Bronchial epithelial cell (primary cell): ENCODE measurements around the gene SAMD10. TPM values are rescaled to one million over a fixed set of nuclear protein-coding genes. Genes with fewer than 3 reads are reported as not detected.

ENCODE experiments used
- DNase-seq: peaks from one replicate; pipeline ENCODE4 v3.0.0-alpha.2; 2010; ENCODE audit warnings: low read depth
- FAIRE-seq: peaks from 2 replicates; lab custom pipeline; 2011; peaks lifted over from hg19 to GRCh38; lab: Jason Lieb, UNC
- H3K27me3 ChIP-seq: 2 replicates; pipeline ENCODE4 v1.5.1; 2011; ENCODE audit warnings: low read length; ENCODE audit not compliant: control insufficient read depth, insufficient read depth
- H3K36me3 ChIP-seq: 2 replicates; pipeline ENCODE4 v1.5.1; 2011; ENCODE audit warnings: low read length; ENCODE audit not compliant: control insufficient read depth, insufficient read depth
- H3K4me3 ChIP-seq: 2 replicates; pipeline ENCODE4 v1.5.1; 2011; ENCODE audit warnings: mild to moderate bottlenecking, low read depth, low read length, control low read depth
- total RNA-seq: library from RNA; depleted of rRNA; stranded (reverse); fragments of >200 nt; gene quantifications from 2 replicates; pipeline ENCODE4 v1.2.1, GENCODE V29; 2014
- TF ChIP-seq, protein P1 (sequence below): IDR thresholded peaks from 2 replicates; pipeline ENCODE4 v1.5.1; 2011; ENCODE audit warnings: mild to moderate bottlenecking, moderate library complexity, low read length, control low read depth, inconsistent platforms; ENCODE audit not compliant: insufficient read depth, severe bottlenecking

Gene SAMD10
- total RNA-seq, 1 donor from 2014 or later: 1.1 TPM

DNA sequence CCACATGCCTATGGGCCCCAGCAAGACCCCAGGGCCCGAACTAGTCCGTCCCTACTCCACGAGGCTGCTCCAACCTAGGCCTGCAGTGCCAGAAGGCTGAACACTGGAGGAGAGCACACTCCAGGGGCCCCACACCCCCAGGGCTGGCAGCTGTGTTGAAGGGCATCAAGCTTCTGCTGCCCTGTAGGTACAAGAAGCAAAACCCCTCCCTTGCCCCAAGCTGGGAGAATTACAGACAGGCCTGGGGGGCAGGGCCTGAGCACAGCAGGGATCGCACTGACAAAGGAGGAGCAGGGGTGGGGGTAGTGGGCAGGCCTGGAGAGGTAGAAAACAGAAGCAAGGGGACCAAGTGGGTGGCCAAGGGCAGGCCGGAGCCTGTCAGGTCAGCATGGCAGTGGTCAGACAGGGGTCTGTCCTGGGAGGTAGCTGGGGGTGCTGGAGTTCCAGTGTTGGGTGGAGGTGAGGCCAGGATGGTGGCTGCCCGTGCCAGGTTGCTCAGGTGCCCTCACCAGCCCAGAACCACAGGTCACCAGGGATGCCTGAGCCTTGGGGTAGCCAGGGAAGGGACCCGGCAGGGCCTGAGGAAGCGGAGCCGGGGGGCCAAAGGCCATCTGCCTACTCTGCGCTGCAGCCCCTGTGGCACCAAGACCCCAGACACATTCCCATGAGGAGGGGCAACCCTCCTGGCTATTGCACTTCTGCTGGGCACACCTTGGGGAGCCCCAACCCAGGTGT lies 20.3 kb downstream of the SAMD10 start:
- Histone ChIP-seq H3K27me3 (no peaks in the 10 kb centered on the region), H3K4me3 (no peak overlapping the region), H3K36me3 (peaks cover 22% of the 10 kb centered on the region)
- DNase-seq: no peak
- TF ChIP-seq, protein P1, sequence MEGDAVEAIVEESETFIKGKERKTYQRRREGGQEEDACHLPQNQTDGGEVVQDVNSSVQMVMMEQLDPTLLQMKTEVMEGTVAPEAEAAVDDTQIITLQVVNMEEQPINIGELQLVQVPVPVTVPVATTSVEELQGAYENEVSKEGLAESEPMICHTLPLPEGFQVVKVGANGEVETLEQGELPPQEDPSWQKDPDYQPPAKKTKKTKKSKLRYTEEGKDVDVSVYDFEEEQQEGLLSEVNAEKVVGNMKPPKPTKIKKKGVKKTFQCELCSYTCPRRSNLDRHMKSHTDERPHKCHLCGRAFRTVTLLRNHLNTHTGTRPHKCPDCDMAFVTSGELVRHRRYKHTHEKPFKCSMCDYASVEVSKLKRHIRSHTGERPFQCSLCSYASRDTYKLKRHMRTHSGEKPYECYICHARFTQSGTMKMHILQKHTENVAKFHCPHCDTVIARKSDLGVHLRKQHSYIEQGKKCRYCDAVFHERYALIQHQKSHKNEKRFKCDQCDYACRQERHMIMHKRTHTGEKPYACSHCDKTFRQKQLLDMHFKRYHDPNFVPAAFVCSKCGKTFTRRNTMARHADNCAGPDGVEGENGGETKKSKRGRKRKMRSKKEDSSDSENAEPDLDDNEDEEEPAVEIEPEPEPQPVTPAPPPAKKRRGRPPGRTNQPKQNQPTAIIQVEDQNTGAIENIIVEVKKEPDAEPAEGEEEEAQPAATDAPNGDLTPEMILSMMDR: no peak
- no peak for FAIRE-seq

DNA sequence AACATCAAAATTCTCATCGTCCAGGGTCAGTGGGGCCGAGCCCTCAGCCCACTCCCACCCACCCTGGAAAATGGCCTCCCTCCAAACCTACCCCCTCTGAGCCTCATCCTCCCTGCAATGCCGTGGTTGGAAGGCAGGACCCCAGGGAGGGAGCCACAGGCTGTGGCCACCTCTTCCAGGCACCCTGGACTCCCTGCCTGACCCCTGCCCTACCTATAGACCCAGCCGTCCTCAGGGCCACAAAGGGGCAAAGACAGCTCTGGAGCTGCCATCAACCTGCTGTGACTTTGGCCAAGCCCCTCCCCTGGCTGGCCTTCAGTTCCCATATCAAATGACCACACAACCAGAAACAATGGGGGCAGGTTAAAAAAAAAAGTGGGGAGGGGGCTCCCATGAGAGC lies 21.0 kb downstream of the SAMD10 start:
- H3K4me3 ChIP-seq: no peak overlapping the region
- TF ChIP-seq, protein P1: no peak
- no peak for DNase-seq
- no peak for FAIRE-seq
- no peaks in the 10 kb centered on the region for H3K27me3 ChIP-seq
- H3K36me3 ChIP-seq: peaks cover 18% of the 10 kb centered on the region

DNA sequence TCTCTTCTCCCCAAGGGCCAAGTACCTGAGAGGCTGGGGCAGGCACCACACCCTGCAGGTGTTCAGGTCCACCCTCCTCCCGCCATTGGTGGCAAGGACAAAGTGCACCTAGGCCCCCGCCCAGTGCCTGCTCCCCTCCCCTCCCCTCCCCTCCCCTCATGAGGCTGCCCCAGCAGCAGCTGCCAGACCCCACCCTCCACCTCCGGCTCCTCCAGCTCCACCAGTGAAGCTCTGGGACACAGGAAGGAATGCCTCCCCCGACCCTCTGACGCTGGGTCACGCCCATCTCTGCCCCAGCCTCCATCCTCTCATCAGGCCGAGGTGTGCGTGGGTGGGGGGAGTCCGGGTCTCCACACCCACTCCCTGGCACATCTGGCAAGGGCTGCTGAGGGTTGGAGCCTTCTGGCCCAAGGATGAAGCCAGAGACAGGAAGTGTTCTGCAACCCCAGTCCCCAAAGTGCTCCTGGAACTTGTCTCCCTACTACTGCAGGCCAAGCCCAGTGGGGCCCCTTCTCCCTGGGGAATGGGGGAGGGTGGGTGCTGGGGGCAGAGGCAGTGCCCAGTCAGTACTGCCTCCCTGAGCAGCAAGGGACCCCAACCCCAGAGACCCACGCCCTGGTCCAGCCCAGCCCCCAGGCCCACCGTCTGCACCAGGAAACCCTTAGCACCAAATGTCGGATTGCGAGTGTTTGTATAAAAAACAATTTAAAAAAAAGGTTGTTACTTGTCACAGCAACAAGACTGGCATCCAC lies 21.6 kb downstream of the SAMD10 start:
- Histone ChIP-seq H3K4me3 (peak overlapping the region; percentile 53), H3K36me3 (peaks cover 12% of the 10 kb centered on the region), H3K27me3 (no peaks in the 10 kb centered on the region)
- DNase-seq: peak; percentile 59
- no peak for FAIRE-seq
- TF ChIP-seq, protein P1: no peak

DNA sequence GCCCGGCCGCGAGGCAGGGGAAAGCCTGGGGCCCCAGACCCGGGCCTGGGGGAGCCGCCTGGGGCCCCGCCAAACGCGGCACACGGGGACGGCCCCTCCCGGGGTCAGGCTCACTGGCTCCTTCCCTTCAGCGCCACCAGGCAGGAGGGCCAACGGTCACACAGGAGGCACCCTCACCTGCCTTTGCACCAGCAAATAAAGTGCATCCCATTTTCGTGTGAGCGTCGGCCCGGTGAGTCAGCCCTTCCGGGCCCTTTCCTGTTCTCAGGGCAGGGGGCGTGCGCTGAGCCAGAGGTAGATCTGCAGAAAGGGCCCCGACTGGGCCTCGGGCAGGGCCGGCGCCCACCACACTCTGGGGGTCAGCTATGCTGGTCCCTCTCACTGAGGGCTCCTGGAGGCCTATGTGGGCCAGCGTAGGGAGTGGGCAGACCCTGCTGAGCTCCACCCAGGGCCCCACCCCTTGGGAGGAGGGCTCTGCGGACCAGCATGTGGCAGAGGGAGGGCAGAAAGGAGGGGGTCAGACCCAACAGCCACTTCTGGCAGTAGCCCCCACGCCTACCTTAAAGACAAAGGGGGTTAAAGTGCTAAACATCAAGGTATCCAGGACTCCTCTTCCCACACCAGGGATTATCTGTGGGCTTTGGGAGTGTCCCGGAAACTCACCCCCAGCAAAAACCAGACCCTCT lies 22.3 kb downstream of the SAMD10 start:
- DNase-seq: peak; percentile 60
- no peak for FAIRE-seq
- Histone ChIP-seq H3K27me3 (no peaks in the 10 kb centered on the region), H3K36me3 (peaks cover 8% of the 10 kb centered on the region), H3K4me3 (peak overlapping the region; percentile 53)
- TF ChIP-seq, protein P1: peak; percentile 25

DNA sequence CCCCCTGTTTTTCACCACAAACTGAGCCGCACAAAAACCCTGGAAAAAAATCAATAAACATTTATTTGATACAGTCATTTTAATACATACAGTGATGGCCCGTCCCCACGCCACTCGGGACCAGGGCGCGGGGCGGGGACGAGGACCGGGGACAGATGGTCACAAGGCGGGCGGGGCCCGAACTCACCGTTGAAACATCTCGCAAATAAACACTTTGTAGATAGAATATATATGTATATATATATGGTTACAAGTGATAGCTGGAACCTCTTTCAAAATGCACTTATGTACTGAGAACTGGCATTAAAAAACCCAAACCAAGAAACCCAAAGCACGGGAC lies 22.8 kb downstream of the SAMD10 start:
- TF ChIP-seq, protein P1: no peak
- Histone ChIP-seq H3K27me3 (no peaks in the 10 kb centered on the region), H3K36me3 (peaks cover 4% of the 10 kb centered on the region), H3K4me3 (peak overlapping the region; percentile 53)
- FAIRE-seq (no peak), DNase-seq (no peak)
